SK-MEL-5 (cell line): Measurements from ENCODE around the gene SLC38A8. TPM values are rescaled to one million over a fixed set of nuclear protein-coding genes. Genes with fewer than 3 reads are reported as not detected.

Experiments used
- DNase-seq: peaks from one replicate; pipeline ENCODE4 v3.0.0-alpha.2; 2016; ENCODE audit warnings: low read depth, low spot score
- in situ Hi-C: cut with HindIII; loops from 2 replicates; pipeline ENCODE4 v1.10.0; 2016; ENCODE audit warnings: low sequenced_read_pairs, high pct_unique_total_duplicates, low pct_unique_long_range_greater_than_20kb
- total RNA-seq: library from RNA; depleted of rRNA; stranded (reverse); fragments of >200 nt; shearing (Covaris generic); gene quantifications from 2 replicates; pipeline ENCODE4 v1.2.3, GENCODE V29; 2014

The SLC38A8 gene
- total RNA-seq, 1 experiment from 2014 or later: 9.0 TPM

GRCh38 chr16:84041881-84042280 lies 714 bp downstream of the SLC38A8 start:
- DNase-seq: no peak
- in situ Hi-C loops: no loop called here

- peak; percentile 98 for DNase-seq
- in situ Hi-C loops: no loop called here
Observed at GRCh38 chr16:84040823-84041820, 1.5 kb downstream of the SLC38A8 start.

- in situ Hi-C loops: no loop called here
- no peak for DNase-seq
Observed at GRCh38 chr16:84040226-84040822, 2.3 kb downstream of the SLC38A8 start.

- DNase-seq: no peak
- in situ Hi-C loops: no loop called here
Observed at GRCh38 chr16:84039696-84040095, 2.9 kb downstream of the SLC38A8 start.

- in situ Hi-C loops: no loop called here
- DNase-seq: no peak
Observed at GRCh38 chr16:84038469-84038868, 4.1 kb downstream of the SLC38A8 start.

DNA sequence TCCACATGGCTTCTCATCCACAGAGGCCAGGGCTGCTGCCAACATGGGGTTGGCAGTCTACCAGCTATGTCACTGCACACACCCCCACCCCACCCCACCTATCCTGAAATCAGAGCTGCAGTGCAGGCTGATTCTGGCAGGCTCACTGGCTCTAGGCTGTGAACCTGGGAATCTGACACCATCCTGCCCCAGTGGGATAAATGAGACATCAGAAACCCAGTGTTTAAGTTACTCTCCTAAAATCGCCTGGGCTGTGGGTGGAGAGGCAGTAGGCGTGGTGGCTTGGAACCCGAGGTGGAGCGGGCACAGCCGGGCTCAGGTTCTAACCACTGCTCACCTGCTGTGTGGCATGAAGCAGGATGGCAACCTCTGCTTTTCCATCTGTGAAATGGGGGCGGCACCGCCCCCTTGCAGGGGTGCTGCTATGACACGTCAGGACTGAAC lies 5.6 kb downstream of the SLC38A8 start:
- no peak for DNase-seq
- in situ Hi-C loops: no loop called here

DNA sequence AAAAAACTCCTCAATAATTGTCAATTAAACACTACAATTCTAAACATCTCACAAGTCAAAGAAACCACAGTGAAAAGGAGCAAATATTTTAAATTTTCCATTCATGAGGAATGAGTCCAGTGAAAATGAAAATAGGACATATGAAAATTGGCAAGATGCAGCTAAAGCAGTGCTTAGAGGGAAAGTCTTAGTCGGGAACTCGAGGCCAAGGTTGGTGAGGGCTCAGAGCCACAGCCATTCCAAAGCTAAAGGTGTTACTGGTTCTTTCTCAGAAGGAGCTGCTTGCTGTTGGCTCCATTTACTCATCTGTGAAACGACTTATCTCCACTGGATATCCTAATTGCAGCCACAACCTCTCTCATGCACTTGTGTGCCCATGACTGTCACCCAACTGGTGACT lies 6.5 kb downstream of the SLC38A8 start:
- in situ Hi-C loops: no loop called here
- no peak for DNase-seq

DNA sequence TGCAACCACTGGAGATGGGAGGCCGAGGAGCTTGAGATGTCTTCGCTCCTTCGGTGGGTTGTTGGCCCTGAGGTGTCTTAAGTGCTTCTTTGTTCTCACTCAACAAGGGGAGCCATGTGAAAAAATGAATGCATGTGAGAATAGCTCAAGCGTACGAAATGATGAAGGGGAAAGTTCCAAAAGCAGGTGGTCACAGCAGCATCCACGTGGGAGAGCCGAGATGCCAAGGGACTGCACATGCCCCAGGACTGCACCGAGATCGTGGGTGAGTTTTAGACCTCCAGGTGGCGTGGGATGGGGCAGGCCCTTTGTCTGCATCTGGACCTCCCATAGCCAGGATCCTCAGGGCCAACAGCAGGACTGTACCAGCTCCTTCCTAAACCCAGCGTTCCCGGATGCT lies 8.1 kb downstream of the SLC38A8 start:
- in situ Hi-C loops: no loop called here
- no peak for DNase-seq

DNA sequence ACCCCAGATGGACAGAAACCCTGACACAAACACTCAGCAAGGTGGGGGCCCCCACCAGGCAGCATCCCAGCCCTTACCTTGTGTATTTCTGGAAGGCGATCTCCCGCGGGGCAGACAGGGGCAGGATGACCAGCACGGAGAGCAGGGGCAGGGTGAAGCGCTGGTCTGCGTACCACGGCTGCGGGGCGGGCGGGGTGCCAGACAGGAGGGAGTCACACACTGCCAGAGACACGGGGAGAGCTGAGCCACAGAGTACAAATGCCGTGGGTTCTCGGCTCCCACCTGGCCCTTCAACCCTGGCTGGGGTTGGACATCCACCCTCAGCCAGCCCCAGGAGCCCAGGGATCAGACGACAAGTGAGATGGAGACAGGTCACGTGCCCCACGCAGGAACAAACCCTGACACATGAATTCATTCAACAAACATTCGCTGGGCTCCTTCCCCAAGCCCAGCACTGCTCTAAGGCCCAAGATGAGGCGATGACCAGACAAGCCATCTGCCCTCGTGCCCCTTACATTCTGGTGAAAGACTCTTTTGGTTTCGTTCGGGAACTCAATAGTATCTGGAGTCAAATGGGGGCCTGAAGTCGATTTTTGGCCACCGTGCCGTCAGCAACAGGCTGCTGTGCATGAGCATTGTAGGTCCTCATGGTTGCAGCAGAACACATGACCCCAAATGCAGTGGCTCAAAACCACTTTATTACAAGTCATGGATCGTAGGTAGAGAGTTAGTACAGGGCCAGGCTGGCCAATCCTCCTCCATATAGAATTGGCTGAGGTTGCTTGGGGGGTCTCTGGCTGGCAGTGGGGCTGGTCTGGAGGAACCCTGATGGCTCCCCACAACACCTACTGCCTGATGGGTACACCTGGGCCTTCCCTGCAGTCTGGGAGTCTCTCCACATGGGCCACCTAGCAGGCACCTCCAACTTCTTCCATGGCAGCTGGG lies 9.1 kb downstream of the SLC38A8 start:
- in situ Hi-C loops: no loop called here

GRCh38 chr16:84032458-84033178 lies 10.0 kb downstream of the SLC38A8 start:
- no peak for DNase-seq
- in situ Hi-C loops: no loop called here

More for the DNA sequence above, 9.1 kb downstream of the SLC38A8 start:
- no peak for DNase-seq

DNA sequence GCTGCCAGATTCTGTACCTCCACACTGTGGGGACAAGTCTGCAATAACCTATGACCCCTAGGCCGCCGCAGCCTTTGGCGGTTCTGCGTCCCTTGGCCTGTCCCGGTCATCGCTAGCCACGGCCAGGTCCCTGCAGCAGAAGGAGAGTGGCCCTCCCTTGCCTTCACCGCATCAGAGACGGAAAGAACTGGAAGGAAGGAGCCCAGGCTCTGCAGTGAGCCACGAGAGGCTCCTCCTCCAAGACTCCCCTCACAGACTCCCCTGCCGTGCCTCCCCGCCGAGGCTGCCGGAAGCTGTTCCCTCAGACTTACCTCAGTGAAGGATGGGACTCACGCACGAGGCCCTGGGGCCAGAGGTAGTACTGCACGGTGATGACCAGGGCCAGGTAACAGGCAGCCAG lies 11.0 kb downstream of the SLC38A8 start:
- in situ Hi-C loops: no loop called here

GRCh38 chr16:84029297-84030047 lies 13.1 kb downstream of the SLC38A8 start:
- in situ Hi-C loops: no loop called here
- no peak for DNase-seq

More for the DNA sequence above, 11.0 kb downstream of the SLC38A8 start:
- DNase-seq: no peak

DNA sequence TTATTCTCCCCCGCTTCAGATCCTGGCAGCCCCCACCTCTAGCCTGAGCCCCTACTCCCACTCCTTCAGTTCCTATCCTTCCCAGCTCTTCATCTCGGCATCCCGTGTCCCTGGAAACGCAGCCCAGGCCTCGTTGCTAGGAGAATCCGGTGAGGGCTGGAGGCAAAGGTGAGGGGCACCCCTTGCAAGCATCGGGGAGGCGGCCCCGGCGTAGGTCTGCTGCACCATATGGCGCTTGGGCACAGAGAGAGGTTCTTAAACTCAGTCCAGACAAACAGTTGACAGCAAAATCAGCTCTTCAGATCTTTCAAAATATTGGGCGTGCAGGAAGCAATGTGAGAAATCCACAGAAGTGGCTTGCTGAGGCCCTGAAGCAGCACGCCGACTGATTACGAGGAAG lies 15.0 kb downstream of the SLC38A8 start:
- in situ Hi-C loops: no loop called here

DNA sequence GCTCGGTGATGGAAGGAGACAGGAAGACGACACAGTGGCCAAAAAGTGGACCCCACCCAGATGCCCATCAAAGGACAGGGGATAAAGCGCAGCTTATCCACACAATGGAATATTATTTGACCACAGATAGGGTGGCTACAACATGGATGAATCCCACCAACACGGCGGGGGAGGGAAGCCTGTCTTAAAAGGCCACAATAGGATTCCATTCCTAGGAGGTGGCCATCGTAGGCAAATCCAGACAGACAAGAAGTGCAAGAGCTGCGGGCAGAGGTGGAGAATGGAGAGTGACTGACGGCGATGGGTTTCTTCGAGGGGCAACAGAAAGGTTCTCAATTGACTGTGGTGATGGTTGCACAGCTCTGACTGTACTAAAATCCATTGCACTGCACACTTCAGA lies 16.0 kb downstream of the SLC38A8 start:
- DNase-seq: no peak
- in situ Hi-C loops: no loop called here

More for the DNA sequence above, 15.0 kb downstream of the SLC38A8 start:
- DNase-seq: no peak

DNA sequence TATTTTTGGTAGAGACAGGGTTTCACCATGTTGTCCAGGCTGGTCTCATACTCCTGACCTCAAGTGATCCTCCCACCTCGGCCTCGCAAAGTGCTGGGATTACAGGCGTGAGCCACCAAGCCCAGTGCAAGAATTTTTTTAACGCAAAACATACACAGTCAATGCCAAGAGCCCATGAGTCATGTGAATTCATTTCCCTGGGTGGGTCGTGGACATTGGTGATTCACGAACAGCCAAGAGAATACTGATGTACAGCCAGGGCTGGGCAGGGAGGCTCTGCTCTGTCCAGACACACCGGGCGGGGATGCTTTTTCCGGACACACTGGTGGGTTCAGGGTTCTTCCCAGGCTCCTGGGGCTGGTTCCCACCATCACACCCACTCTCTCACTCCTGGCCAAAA lies 17.7 kb downstream of the SLC38A8 start:
- in situ Hi-C loops: no loop called here
- no peak for DNase-seq

DNA sequence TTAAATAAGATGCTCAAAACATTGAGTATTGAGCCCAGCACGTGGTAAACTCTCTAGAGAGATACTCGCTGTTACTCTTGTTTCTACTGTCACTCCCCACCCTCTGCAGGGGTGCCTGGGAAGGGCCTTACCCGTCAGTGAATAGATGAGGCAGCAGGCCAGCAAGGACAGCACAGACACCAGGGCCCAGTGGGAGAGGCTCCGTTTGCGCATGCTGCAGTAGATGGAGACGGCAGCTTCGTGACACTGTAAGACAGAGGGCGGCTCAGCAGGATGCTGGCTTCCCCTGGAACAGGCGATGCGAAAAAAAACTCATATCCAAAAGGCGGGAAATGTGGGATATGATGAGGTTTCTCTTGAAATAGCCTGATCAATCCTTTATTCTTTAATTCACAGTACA lies 20.0 kb downstream of the SLC38A8 start:
- no peak for DNase-seq
- in situ Hi-C loops: no loop called here

DNA sequence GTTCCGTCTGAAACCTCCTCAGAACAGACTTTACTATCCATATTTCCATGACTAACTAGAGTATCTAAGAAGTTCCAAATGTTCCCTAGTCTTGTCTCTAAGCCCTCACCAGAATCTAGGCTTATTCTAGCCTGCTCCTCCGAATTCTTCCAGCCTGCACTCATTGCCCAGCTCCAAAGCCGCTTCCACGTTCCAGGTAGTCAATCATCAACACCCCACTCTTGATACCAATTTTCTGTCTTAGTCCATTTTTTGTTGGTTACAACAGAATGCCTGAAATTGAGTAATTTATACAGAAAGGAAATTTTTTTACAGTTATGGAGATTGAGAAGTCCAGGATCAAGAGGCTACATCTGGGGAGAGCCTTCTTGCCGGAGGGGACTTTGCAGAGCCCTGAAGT lies 21.1 kb downstream of the SLC38A8 start:
- DNase-seq: no peak
- in situ Hi-C loops: no loop called here
